ENCODE data around the gene PGRMC2.

Gene PGRMC2

GRCh38 chr4:128311659-128312403 is 24.2 kb upstream of the PGRMC2 start:
- H3K4me3 ChIP-seq (ENCODE audit: low read depth, low read length): no peak overlapping the region
- no peak for TF ChIP-seq CTCF (conservative IDR thresholded peaks at IDR 0.05; ENCODE audit: low read depth, low read length)

GRCh38 chr4:128310266-128310697 is 22.7 kb upstream of the PGRMC2 start:
- peak; percentile 61 for TF ChIP-seq CTCF (conservative IDR thresholded peaks at IDR 0.05; ENCODE audit: low read depth, low read length)
- no peak overlapping the region for H3K4me3 ChIP-seq (ENCODE audit: low read depth, low read length)
- peak; percentile 62 for DNase-seq (ENCODE audit: low read depth)

More at GRCh38 chr4:128311659-128312403, 24.2 kb upstream of the PGRMC2 start:
- DNase-seq (ENCODE audit: low read depth): no peak

DNA sequence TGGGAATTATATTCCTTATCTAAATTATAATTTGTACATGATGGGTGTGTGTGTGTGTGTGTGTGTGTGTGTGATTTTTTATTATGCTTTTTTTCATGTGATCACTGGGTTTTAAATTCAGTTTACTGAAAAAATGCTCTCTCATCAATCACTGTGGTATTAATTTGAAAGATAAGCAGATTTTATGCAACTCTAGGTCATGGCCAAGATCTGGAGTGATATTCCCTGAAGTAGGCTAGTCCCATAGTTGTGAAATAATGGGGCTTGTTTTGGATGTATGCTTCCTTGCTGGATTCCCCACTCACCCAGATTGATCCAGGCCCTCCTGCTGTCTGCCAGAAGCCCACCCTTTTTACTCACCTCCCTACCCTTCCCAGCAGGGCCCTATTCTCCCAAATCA is 22.0 kb upstream of the PGRMC2 start:
- DNase-seq (ENCODE audit: low read depth): no peak
- TF ChIP-seq CTCF (conservative IDR thresholded peaks at IDR 0.05; ENCODE audit: low read depth, low read length): no peak
- no peak overlapping the region for H3K4me3 ChIP-seq (ENCODE audit: low read depth, low read length)

- H3K4me3 ChIP-seq (ENCODE audit: low read depth, low read length): no peak overlapping the region
- TF ChIP-seq CTCF (conservative IDR thresholded peaks at IDR 0.05; ENCODE audit: low read depth, low read length): no peak
- DNase-seq (ENCODE audit: low read depth): peak; percentile 27
These were observed 21.4 kb upstream of the PGRMC2 start for GRCh38 chr4:128308986-128309385.

GRCh38 chr4:128307123-128307571 is 19.5 kb upstream of the PGRMC2 start:
- H3K4me3 ChIP-seq (ENCODE audit: low read depth, low read length): no peak overlapping the region
- TF ChIP-seq CTCF (conservative IDR thresholded peaks at IDR 0.05; ENCODE audit: low read depth, low read length): no peak
- no peak for DNase-seq (ENCODE audit: low read depth)

GRCh38 chr4:128305942-128306341 is 18.3 kb upstream of the PGRMC2 start:
- DNase-seq (ENCODE audit: low read depth): no peak
- no peak for TF ChIP-seq CTCF (conservative IDR thresholded peaks at IDR 0.05; ENCODE audit: low read depth, low read length)

DNA sequence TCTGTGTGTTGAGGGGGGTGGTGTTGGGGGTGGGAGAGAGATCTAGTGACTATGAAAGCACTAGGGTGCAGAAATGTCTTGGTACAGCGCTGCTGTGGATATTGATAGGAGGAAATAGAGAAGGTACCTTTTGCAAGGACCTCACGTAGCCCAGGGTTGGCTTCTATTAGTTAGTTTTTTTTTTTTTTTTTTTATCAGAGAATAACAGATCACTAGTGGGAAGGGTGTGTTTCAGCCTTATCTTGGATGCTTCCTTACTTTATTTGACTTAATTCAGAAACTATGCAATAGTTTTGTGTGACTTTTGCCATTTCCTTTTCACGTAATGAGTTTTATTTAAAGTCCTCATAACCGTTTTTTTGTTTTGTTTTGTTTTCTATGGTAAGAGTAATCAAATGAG is 16.4 kb upstream of the PGRMC2 start:
- no peak overlapping the region for H3K4me3 ChIP-seq (ENCODE audit: low read depth, low read length)
- DNase-seq (ENCODE audit: low read depth): no peak
- no peak for TF ChIP-seq CTCF (conservative IDR thresholded peaks at IDR 0.05; ENCODE audit: low read depth, low read length)

More at GRCh38 chr4:128305942-128306341, 18.3 kb upstream of the PGRMC2 start:
- no peak overlapping the region for H3K4me3 ChIP-seq (ENCODE audit: low read depth, low read length)
